NCI-H82 (cell line): ENCODE measurements around the gene NPAS2.

Experiments used
- DNase-seq: peaks from one replicate; lab custom pipeline; 2025; lab: John Stamatoyannopoulos, UW

Gene NPAS2

DNA sequence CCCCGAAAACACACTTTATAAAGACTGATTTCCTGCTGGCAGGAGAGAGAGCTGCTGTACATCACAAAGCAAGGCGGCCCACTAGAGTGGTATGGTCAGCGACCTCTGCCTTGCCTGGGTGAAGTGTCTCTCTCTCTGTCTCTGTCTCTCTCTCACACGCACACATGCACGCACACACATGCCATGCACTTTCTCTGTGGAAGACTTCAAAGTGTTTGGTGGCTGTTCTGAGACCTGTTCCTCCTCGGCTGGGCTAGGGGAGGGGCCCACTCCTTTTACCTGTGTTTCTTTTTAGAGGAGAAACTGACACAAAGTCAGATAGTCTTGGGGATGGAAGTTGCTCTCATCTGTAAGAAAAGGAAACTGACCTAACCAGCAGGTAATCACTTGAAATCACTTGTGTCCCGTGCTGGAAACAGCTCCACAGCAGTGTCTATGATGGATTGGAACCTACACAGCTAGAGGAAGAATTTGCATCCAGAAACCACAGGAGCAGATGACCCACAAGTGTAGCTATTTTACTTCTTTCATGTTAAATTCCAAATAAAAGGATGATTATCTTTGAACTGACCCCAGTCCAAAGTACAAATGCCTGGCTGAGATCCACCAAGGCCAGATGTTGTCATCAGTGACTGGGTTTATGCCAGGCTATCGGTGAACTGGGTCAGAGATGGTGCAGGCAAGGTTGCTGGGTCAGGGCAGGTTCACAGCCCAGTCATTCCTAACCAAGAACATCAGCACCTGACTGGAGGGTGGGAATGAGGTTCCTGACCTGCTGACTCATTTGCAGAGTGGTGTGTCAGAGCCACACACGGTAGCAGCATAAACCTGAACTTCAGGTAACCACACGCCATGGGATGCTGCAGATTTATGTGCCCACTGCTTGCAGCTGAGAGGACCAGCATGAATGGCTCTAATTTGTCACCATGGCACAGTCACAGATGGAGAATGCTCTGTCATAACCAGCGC, 63.0 kb downstream of the NPAS2 start:
- no peak for DNase-seq

DNA sequence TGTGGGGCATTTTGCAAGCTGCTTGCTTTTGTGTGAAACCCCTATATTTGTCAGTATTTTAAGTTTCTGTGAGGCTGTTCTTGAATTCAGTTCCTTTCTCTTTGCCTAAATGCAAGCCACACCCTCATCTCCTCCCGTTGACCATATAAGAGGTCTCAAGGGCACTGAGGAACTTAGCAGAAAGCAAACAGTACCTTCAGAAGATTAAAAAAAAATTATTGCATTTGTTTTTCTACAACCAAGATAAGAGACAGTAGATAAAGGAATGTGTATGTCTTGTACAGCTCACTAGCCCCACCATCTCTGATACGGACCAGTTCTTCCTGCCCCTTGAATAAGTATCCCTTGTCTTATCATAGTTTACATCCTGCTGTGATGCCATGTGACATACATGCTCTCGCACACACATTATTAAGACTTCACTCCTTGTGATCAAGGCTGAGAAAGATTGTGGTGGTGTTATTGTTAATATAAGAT, 64.2 kb downstream of the NPAS2 start:
- no peak for DNase-seq

DNA sequence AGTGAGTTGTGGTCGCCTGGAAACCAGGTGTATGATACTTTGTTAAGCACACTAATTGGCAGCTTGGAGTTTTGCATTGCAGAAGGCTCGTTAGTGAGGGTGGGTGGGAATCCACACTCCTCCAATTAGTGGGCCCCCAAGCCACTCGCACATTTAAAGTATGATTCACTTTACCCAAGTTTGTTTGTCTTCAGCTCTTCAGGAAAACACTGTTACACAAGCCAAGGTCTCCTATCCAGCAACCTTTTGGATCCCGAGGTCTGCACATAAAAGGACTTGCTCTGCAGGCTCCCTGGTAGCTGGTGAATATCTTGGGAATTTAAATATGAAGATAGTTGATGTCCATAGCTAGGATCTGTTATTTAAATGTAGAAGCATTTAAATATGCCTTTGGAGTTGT, 66.1 kb downstream of the NPAS2 start:
- no peak for DNase-seq

DNA sequence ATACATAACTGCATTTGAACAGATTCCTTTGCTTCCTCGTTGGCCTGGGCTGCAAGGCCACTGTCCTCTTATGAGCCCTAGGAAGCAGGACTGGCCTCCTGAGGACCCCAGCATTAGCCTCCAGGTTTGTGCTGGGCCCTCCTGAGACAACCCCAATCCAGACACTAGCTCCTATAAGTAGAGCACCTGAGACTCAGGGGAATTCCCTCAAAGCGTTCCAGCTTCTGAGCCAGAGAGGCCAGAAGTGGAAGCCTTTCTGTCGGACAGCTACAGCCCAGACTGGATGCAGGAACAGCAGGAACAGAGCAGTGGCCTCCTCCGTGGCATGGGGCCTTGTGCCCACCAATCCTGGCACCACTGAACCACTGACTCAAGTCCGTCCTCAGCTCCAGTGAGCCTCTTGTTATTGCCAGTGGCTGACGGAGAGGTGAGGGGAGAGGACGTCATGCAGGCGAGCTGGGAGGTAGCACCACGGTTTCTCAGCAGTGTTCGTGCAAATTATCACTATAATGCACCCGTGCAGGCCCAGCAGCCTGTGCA, 67.2 kb downstream of the NPAS2 start:
- DNase-seq: no peak

DNA sequence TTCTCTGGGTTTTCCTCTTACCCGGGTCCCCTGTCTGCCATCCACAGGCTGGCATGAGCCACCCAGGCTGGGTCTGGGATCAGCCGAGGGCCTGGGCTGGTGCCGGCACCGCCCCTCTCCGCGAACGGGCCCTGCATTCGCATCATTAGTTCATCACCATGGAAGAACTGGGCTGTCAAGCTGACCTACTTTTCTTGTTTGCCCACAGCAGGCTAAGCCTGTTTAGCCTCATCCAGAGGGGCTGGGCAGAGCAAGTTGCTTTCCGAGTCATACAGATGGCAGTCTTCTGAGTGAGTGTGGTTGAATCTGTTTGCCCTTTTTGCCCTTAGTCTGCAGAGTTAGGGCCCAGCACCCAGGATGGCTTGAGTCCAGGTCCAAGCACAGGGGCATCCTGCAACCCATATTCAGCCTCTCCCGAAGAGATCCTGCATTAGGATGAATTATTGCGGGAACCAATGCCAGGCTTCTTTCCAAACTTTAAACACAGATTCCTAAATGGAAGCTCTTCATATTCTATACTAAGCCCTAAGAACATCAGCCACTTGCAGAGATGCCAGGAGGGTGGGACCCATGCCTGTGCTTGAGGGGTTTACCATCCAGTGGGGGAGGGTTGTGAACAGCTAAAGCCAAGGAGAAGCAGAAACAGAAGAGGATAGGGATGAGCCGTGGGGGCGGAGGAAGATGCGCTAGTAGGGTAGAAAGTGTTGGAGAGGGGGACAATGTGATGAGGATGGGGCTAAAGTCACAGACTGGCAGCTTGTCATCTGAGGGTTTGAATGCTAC, 68.0 kb downstream of the NPAS2 start:
- no peak for DNase-seq

DNA sequence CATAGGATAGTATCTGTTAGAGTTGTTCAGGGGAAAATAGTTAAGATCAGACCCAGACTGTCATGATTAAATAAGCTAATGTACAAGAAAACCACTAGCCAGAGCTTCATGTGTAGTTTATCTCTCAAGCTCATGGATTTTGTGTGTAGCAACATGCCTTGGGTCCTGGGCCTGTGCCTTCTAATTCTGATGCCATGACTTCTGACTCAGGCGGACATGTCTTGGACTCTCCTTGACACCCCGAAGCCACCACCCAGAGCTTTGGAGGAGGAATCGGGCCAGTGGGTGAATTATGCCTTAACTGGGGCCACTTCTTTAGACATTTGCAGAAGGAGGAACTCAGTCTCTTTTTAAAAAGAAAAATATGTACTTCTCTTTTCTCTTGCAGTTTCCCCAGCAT, 68.7 kb downstream of the NPAS2 start:
- DNase-seq: no peak

DNA sequence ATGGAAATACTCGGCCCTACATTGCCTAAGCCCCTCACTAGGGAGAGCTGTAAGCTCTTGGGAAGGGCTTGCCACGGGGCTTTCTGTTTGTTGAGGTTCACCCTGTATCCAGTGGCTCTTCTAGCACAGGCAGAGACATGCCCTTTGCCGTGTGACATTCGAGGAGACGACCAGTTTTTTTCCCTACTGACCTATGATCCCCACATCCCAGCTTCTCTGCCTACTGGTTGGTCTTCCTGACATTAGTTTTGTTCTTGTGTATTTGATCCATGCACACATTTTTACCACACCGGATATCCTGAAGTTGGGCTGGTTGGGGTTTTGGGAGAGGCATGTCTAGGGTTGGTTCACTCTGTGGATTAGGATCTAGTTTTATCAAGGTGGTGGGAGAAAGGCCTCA, 69.3 kb downstream of the NPAS2 start:
- no peak for DNase-seq

DNA sequence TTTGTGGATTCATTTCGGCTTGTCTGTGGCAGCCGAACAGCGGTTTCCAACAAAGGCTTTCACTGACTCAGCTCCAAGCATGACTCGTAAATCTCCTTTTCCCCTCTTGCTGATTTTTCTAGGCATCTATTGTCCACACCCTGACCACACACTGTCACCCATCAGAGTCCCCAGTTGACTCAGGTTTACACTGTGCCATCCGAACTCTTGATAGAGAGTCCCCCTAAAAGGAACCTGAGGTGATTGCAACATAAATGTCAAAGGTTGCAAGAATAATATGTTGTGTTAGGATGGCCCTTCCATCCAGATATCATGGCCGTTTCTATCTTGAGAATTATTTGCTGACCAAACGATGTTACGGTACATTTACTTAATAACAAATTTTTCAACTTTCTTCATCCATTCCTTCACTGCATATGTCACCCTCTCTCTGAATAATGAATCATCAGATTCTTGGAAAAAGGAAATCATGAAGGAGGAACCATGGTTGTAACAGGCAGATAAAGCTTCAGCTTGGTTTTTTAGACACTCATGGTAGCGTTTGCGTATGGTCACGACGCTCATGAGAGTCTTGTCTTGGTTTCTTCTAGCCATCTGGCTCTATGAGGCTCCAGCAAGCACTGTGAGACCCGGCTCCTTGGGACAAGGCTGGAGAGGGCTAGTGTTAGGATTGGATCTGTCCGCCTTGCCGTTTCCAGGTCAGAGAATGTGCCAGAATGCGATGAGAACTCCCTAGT, 72.1 kb downstream of the NPAS2 start:
- no peak for DNase-seq

DNA sequence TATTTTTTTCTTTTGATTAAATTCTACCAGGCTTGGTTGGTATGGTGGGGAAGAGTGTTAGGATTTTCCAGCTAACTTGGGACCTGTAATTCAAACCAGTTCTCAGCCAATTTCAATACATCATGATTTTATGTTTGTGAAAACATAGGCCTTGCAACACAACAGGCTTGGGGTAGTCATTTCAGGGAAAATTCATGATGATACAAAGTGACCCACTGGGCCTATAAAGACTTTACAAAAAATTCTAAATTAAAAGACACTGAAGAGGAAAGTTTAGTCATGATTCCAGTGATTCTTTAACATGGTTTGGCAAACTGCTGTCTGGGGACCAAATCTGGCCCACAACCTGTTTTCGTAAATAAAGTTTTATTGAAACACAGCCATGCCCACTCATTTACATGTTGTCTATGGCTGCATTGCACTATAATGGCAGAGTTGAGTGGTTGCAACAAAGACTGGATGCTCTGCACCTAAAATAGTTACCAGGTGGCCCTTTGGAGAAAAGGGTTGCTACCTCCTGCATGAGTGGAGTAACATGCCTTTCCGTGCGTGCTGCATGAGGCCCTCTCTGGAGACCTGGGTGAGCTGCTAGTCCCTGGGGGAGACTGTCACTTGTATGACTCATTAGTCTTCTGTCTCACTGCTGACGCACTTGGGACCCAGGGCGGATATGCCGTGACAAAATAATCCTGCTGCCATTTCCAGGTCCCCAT, 73.6 kb downstream of the NPAS2 start:
- no peak for DNase-seq

DNA sequence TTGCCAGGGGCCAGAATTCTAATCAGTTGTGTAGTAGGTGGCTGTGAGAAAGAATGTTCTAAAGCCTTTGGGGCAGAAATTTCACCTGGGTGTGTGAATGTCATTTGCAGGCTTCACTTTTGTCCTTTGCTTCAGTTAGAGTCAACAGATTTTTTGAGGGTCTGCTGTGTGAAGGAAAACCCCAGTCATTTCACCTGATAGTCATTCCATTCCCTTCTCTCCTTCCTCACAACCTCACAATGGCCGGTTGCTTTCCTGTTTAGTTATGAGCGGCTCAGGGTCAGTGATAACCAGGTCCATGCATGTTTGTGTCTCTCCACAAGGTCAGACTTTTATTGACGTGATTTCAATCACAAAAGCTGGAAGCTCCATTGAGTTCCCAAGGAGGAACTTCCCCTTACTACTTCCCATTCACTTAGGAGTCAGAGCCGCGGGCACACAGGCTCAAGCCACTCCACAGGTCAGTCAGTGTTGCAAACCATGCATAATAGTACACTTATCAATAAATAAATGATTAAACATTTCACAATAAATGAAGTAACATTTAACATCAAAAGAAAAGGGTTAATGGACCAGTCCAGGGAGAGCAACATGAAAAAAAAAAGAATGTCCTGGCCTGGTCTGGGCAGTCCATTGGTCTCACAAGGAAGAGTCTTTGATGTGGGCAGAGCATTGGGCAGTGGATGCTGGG, 74.3 kb downstream of the NPAS2 start:
- no peak for DNase-seq

DNA sequence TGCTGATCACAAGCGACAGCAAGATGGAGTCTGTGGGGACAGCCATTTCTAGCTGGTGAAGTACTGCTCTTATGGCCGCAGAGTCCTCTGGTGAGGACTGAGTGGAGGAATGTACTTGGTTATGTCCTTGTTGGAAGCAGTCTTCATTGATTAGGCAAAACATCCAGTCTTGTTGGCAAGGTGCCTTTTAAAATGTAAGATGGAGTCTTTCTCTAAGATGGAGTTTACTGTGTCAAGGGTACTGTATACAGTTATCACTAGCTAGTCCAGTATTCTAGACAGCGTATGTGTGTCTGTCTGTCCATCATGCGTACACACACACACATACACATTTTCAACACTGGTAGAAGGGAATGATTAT, 74.8 kb downstream of the NPAS2 start:
- DNase-seq: no peak

DNA sequence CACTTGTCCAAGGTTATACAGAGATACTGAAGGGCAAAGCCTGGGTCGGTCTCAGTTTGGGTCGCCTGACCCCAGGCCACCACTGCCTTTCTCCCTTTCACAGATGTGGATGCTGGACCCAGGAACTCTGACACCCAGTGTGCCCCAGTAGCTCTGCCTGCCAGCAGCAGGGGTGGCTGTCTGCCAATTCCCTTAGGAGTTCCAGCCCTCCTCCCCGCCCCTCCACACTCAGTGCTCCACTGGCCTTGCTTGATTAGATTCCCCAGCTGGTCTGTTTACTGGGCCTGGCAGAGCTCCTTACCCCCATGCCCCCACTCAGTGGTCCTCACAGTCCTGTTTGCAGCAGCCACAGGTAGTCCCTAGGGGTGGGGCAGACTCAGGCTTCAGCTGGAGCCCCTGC, 75.5 kb downstream of the NPAS2 start:
- DNase-seq: no peak

DNA sequence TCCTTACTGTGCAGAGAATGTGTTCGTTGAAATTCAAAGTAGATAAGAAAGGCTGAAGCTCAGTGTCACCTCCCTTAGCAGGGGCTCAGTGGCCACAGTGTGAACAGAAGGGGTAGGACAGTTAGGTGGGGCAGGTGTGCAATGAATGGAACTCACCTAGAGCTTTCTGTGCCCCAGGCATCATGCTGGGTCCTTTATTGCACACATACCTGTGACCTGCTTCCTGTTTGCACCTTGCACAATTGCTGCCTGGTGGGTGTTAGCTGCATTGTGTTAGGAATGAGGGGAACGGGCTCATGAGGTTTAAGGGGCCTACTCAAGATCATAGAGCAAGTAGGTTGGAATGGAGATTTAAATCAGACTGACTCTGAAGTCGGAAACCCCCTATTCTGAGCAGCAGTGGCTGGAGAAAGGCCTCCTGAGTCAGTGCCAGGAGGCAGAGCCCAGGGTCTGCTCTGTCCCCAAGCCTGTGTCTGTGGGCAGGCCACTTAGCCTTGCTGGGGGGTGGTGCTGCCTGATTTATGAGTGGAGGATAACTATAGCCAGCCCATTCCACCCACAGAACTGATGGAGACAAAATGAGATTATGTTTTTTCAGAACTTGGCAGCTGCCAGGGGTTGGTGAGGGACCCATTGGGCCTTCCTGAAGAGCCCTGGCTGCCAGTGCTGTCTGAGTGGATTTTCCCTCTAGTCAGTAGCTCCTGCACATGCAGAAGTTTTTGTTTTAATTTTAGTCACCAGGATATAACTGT, 76.2 kb downstream of the NPAS2 start:
- no peak for DNase-seq

DNA sequence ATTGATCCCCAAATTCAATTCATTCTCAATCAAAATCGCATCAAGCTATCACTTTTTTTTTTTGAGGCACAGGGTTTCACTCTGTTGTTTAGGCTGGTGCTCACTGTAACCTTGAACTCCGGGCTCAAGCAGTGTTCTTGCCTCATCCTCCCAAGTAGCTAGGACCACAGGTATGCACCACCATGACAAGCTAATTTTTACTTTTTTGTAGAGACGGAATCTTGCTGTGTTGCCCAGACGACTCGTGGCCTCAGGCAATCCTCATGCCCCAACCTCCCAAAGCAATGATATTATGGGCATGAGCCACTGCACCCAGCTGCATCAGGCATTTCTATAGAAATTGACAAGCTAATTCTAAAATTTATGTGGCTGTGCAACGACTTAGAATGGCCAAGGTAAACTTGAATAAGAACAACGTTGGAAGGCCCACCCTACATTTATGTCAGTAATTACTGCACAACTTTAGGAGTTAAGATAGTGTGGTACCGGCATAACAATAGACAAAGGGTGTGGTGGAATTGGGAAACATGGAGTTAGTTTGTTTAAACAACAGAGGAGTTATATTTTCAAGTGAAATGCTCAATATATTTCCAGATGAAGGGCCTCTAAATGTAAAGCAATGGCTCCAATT, 78.2 kb downstream of the NPAS2 start:
- no peak for DNase-seq

DNA sequence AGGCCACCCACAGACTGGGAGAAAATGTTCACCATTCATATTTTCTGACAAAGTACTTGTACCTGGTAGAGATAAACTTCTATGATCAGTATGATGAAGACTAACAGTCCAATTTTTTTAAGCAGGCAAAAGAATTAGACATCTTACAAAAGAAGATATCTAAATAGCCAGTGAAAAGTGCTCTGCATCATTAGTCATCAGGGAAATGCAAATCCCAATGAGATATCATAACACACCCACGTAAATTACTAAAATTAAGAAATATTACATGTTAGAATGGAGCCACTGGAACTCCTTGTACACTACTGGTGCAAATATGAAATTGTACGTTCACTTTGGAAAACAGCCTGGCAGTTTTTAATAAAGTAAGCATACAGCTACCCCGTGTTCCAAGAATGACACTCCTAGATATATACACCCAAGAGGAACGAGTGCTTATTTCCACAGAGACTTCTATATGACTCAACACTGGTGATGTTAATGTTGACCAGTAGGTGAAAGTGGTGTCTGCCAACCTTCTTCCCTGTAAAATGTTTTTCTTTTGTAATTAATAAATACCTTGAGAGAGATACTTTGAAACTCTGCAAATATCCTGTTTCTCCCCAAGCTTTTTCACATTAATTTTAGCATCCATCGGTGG, 80.3 kb downstream of the NPAS2 start:
- no peak for DNase-seq

DNA sequence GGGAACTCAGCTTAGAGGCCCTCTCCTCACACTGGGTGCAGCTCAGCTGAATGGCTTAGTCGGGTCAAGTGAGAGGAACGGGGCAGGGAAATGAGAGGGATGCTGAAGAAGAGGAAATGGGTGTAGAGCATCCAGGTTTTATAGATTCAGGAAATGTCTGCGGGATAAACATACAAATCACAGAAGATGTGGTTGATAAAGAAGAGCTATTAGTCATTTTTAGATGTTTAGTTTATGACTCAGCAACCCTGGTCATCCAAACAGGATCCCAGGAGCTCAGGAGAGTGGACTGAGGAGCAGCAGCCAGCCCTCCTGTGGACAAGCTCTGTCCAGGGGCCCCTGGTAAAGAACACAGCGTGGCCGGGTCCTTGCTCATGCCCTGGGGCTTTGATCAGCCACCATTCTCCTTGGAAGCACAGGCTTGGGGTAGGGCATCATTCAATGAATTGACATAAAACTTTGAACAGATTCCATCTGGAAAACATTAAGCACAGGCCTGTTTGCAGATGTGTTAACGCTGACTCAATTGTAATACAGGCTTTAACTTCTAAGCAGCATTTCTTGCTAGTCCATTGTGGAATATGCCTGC, 83.0 kb downstream of the NPAS2 start:
- no peak for DNase-seq

DNA sequence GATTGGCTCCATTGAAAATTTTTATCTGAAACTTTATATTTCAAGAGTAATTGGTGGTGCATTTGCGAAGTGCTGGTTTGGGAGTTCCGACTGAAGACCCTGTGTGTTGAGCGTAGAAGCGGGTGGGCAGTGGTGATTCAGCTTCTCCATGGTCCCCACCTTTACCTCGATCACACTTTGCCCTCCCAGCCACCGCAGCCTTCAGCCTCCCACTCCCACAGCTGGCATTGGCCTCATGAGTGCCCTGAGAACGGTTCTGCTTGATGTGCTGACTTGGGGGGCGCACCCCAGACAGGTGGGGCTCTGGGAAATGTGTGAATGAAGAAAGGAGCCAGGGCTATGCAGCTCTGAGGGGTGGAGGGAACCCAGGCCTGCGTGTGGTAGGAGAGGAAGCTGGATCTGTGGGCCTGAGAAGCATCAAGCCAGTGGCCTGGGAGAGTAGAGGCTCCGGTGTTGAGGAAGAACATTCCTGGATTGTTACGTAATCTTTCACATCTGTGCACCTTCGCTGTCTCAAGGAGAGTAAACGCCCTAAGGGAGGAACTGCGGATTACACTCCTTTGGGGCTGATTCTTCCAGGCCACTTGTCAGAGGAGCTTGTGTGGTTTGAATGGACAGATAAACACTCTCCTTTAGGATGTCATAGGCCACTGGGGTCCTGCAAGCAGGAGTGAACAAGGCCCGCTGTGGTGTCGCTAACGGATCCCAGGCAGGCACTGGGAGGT, 83.8 kb downstream of the NPAS2 start:
- DNase-seq: no peak
